IgD-negative memory B cell (primary cell): ENCODE measurements around the gene SLC25A18. TPM values are rescaled to one million over a fixed set of nuclear protein-coding genes. Genes with fewer than 3 reads are reported as not detected.
"Not testable (repeated sequence)": the region's sequence is repeated elsewhere in the genome, so short reads cannot be mapped to it uniquely, and the experiment has no call there.

Experiments used
- H3K27ac Mint-ChIP-seq, 3 donors: one replicate each; pipeline ENCODE4 v1.8.0; 2020 to 2022; ENCODE audit warnings: mild to moderate bottlenecking in 3 of 3, mixed read lengths in 3 of 3, moderate library complexity in 1 of 3
- H3K27me3 Mint-ChIP-seq: one replicate; pipeline ENCODE4 v1.8.0; 2021; ENCODE audit warnings: mixed read lengths
- H3K36me3 Mint-ChIP-seq: one replicate; pipeline ENCODE4 v1.8.0; 2020; ENCODE audit warnings: mild to moderate bottlenecking, mixed read lengths
- H3K4me1 Mint-ChIP-seq, 3 donors: one replicate each; pipeline ENCODE4 v1.8.0; 2020 to 2022; ENCODE audit warnings: mixed read lengths in 3 of 3, mild to moderate bottlenecking in 1 of 3
- H3K4me3 Mint-ChIP-seq, 4 donors: one replicate each; pipeline ENCODE4 v1.8.0; 2020 to 2022; ENCODE audit warnings: mild to moderate bottlenecking in 4 of 4, mixed read lengths in 4 of 4, moderate library complexity in 3 of 4
- H3K9me3 Mint-ChIP-seq, 3 donors: one replicate each; pipeline ENCODE4 v1.8.0; 2020 to 2021; ENCODE audit warnings: mixed read lengths in 3 of 3, mild to moderate bottlenecking in 1 of 3
- polyA plus RNA-seq: library from polyadenylated mRNA; unstranded; fragments of 300-500 nt; fragmentation: Illumina TruSeq; gene quantifications from one replicate; pipeline ENCODE4 v1.2.3, GENCODE V29; 2021

The SLC25A18 gene, protein sequence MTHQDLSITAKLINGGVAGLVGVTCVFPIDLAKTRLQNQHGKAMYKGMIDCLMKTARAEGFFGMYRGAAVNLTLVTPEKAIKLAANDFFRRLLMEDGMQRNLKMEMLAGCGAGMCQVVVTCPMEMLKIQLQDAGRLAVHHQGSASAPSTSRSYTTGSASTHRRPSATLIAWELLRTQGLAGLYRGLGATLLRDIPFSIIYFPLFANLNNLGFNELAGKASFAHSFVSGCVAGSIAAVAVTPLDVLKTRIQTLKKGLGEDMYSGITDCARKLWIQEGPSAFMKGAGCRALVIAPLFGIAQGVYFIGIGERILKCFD
- not detected for polyA plus RNA-seq

GRCh38 chr22:17562906-17563870, at the start of gene SLC25A18:
TSS of gene SLC25A18 (plus strand) at chr22:17563498. CDS start at chr22:17579945, 16,447 bp downstream.
- Mint-ChIP-seq H3K36me3 (no peaks in the 10 kb centered on the region), H3K27ac (no peak within 1 kb of the TSS), H3K4me1 (peaks cover 0 to 2% (median 0%) of the 10 kb centered on the region in 3 donors), H3K27me3 (peaks cover 9% of the 10 kb centered on the region), H3K4me3 (no peak within 1 kb of the TSS), H3K9me3 (no peaks in the 10 kb centered on the region)

DNA sequence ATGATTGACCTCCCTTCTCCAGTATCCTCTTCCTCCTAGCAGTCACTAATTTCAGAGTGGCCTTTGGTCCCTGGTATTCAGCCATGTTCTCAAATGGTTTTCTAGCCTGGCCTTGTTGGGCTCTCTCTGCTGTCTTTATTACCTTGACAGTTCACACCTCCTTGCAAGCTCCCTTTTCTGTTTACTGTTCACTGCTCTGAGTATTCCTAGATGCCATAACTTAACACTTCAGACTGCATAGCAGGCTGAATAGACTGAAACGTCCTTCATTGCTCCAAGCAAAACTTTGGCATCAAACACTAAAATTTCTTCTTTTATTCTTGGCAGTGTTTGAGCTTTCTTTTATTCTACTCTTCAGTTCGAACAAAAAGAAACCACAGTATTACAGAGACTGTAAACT, 49.7 kb upstream of the SLC25A18 start:
- no peak overlapping the region for H3K4me3 Mint-ChIP-seq
- peaks cover 0 to 2% (median 0%) of the 10 kb centered on the region in 3 donors for H3K4me1 Mint-ChIP-seq
- no peaks in the 10 kb centered on the region for H3K9me3 Mint-ChIP-seq
- H3K27ac Mint-ChIP-seq: no peak overlapping the region
- peaks cover 5% of the 10 kb centered on the region for H3K27me3 Mint-ChIP-seq
- H3K36me3 Mint-ChIP-seq: peaks cover 2% of the 10 kb centered on the region

- peaks cover 0 to 2% (median 0%) of the 10 kb centered on the region in 3 donors for H3K4me1 Mint-ChIP-seq
- H3K4me3 Mint-ChIP-seq: no peak overlapping the region
- peaks cover 2% of the 10 kb centered on the region for H3K36me3 Mint-ChIP-seq
- H3K9me3 Mint-ChIP-seq: no peaks in the 10 kb centered on the region
- H3K27me3 Mint-ChIP-seq: peaks cover 5% of the 10 kb centered on the region
- H3K27ac Mint-ChIP-seq: no peak overlapping the region
Measured at GRCh38 chr22:17514084-17514483, 49.2 kb upstream of the SLC25A18 start.

DNA sequence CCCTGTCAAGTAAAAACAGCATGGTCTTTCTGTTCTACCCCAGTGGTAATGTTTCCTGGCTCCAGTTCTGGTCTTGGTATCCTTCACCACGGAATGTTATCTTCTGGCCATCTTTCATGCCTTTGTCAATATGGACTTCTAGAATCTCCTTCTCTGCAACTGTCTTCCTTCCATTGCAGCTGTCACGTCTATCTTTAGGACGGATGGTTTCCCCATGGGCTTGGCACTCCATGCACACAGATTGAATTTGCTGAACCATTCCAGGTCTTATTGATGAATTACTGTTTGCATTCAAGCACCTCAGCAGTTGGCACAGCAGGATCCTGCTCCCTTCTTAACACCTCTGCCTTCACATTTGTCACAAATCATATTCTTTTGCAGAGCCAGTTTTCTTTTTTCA, 44.9 kb upstream of the SLC25A18 start:
- Mint-ChIP-seq H3K27me3 (peaks cover 14% of the 10 kb centered on the region), H3K4me1 (peaks cover 0 to 2% (median 0%) of the 10 kb centered on the region in 3 donors), H3K4me3 (no peak overlapping the region), H3K27ac (no peak overlapping the region), H3K36me3 (no peaks in the 10 kb centered on the region), H3K9me3 (no peaks in the 10 kb centered on the region)

- not testable (repeated sequence) for H3K4me1 Mint-ChIP-seq, H3K27ac Mint-ChIP-seq, H3K9me3 Mint-ChIP-seq, H3K4me3 Mint-ChIP-seq, H3K36me3 Mint-ChIP-seq
- peaks cover 27% of the 10 kb centered on the region for H3K27me3 Mint-ChIP-seq
Measured at GRCh38 chr22:17521971-17522370, 41.3 kb upstream of the SLC25A18 start.

DNA sequence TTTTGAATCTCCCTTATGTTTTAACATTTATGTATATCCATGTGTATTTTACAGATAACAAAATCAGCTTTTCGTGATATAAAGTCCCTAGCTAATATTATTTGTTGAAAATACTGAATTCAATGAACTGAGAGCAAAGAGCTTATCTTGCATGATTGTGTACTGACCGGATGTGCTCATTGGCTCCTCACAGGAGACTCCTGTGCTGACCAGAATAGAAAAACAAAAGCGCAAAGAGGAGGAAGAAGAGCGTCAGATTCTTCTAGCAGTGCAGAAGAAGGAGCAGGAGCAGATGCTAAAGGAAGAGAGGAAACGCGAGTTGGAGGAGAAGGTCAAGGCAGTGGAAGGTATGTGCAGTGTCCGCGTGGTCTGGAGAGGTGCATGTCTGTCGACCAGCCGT, 39.4 kb upstream of the SLC25A18 start:
- H3K4me1 Mint-ChIP-seq: peaks cover 0 to 3% (median 2%) of the 10 kb centered on the region in 3 donors
- no peak overlapping the region for H3K4me3 Mint-ChIP-seq
- H3K9me3 Mint-ChIP-seq: peaks cover 0 to under 1% (median 0%) of the 10 kb centered on the region in 3 donors
- H3K27me3 Mint-ChIP-seq: peaks cover 34% of the 10 kb centered on the region
- no peak overlapping the region for H3K27ac Mint-ChIP-seq
- H3K36me3 Mint-ChIP-seq: no peaks in the 10 kb centered on the region

DNA sequence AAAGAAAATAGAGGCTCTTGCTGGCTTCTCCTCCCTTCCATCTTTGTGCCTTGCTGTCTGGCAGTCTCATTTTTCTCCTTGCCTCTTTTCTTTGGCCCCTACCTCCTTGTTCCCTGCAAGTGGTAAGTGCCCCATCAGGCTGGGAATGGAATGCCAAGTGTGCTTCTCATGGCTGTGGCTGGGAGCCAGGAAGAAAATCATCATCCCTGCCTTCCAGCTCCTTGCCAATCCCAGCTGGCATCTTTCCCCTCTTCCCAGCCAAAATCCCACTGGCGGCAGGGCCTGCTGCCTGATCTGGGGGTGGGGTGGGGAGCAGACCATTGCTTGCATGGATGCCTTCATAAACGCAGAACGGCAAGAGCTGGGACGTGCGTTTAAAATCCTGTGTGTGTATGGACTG, 27.0 kb upstream of the SLC25A18 start:
- H3K9me3 Mint-ChIP-seq: no peaks in the 10 kb centered on the region
- no peaks in the 10 kb centered on the region for H3K4me1 Mint-ChIP-seq
- H3K27me3 Mint-ChIP-seq: no peaks in the 10 kb centered on the region
- H3K27ac Mint-ChIP-seq: no peak overlapping the region
- H3K36me3 Mint-ChIP-seq: no peaks in the 10 kb centered on the region
- H3K4me3 Mint-ChIP-seq: no peak overlapping the region

DNA sequence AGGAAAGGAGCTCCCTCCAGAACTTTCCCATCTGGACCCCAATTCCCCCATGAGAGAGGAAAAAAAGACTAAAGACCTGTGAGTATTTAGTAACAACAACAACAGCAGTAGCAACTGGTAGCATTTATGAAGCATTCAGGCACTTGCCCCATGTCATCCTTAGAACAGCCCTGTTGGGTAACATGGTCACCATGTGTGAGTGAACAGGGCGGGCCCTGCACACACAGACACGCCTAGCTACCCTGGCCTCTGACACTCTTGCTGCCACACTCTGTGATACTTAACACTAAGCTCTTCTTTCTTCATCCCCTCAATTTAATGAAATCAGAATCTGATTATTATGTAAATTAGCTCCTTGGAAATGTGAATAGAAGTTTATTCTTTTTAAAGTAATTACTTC, 26.1 kb upstream of the SLC25A18 start:
- Mint-ChIP-seq H3K4me3 (no peak overlapping the region), H3K36me3 (no peaks in the 10 kb centered on the region), H3K27ac (no peak overlapping the region), H3K27me3 (no peaks in the 10 kb centered on the region), H3K9me3 (no peaks in the 10 kb centered on the region), H3K4me1 (no peaks in the 10 kb centered on the region)

GRCh38 chr22:17540481-17540880, 22.8 kb upstream of the SLC25A18 start:
- Mint-ChIP-seq H3K4me3 (no peak overlapping the region), H3K4me1 (no peaks in the 10 kb centered on the region), H3K27me3 (no peaks in the 10 kb centered on the region), H3K27ac (no peak overlapping the region), H3K36me3 (no peaks in the 10 kb centered on the region), H3K9me3 (no peaks in the 10 kb centered on the region)

DNA sequence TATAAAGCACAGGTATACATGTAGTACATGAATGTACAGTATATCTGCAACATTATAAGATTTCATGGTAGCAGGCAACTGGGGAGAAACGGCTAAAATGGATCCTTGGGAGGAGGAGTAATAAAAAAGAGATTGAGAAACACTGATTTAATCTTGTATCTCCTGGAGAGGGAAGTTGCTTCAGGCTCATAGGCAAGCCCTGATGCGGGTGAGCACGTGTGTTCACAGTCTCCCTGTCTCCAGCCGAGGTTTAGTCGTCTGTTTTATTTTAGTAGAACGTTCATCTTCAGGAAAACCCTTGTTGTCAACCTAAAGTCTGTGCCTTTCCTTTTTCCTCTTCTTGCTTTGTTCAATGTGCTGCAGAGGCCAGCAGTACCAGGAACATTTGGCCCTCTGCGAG, 21.8 kb upstream of the SLC25A18 start:
- Mint-ChIP-seq H3K27me3 (no peaks in the 10 kb centered on the region), H3K4me1 (no peaks in the 10 kb centered on the region), H3K9me3 (no peaks in the 10 kb centered on the region), H3K27ac (no peak overlapping the region), H3K4me3 (no peak overlapping the region), H3K36me3 (no peaks in the 10 kb centered on the region)

- H3K9me3 Mint-ChIP-seq: no peaks in the 10 kb centered on the region
- no peak overlapping the region for H3K27ac Mint-ChIP-seq
- no peaks in the 10 kb centered on the region for H3K27me3 Mint-ChIP-seq
- H3K4me1 Mint-ChIP-seq: no peaks in the 10 kb centered on the region
- no peaks in the 10 kb centered on the region for H3K36me3 Mint-ChIP-seq
- no peak overlapping the region for H3K4me3 Mint-ChIP-seq
Measured at GRCh38 chr22:17542452-17542851, 20.8 kb upstream of the SLC25A18 start.

- Mint-ChIP-seq H3K27ac (peak overlapping the region in 1 of 3 donors; percentile 81), H3K4me1 (no peaks in the 10 kb centered on the region), H3K27me3 (no peaks in the 10 kb centered on the region), H3K9me3 (no peaks in the 10 kb centered on the region), H3K4me3 (no peak overlapping the region), H3K36me3 (no peaks in the 10 kb centered on the region)
Measured at GRCh38 chr22:17548010-17548755, 15.1 kb upstream of the SLC25A18 start.

GRCh38 chr22:17548756-17549035, 14.6 kb upstream of the SLC25A18 start:
- no peak overlapping the region for H3K4me3 Mint-ChIP-seq
- H3K27ac Mint-ChIP-seq: peak overlapping the region in 1 of 3 donors; percentile 81
- no peaks in the 10 kb centered on the region for H3K9me3 Mint-ChIP-seq
- no peaks in the 10 kb centered on the region for H3K4me1 Mint-ChIP-seq
- H3K27me3 Mint-ChIP-seq: no peaks in the 10 kb centered on the region
- no peaks in the 10 kb centered on the region for H3K36me3 Mint-ChIP-seq

DNA sequence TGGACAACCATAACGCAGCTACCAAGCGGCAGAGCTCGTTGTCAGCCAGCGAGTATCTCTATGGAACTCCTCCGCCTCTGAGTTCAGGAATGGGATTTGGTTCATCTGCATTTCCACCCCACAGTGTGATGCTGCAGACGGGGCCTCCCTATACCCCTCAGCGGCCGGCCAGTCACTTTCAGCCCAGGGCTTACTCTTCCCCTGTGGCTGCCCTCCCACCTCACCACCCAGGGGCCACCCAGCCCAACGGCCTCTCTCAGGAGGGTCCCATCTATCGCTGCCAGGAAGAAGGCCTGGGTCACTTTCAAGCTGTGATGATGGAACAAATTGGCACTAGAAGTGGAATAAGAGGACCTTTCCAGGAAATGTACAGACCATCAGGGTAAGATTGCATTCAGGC, 14.1 kb upstream of the SLC25A18 start:
- Mint-ChIP-seq H3K27me3 (no peaks in the 10 kb centered on the region), H3K27ac (no peak overlapping the region), H3K4me3 (no peak overlapping the region), H3K4me1 (no peaks in the 10 kb centered on the region), H3K36me3 (no peaks in the 10 kb centered on the region), H3K9me3 (no peaks in the 10 kb centered on the region)

DNA sequence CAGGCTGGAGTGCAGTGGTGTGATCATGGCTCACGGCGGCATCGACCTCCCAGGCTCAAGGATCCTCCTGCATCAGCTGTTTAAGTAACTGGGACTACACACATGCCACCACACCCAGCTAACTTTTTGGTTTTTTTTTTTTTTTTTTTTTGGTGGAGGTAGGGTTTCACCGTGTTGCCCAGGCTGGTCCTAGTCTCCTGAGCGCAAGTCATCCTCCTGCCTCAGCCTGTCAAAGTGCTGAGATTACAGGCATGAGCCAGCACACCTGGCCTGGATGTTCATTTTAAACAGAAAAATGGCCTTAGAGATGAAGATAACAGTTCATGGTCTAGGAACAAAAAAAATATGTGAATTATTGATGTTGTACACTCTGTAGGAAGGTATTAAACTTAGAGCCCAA, 13.6 kb upstream of the SLC25A18 start:
- Mint-ChIP-seq H3K27ac (no peak overlapping the region), H3K27me3 (no peaks in the 10 kb centered on the region), H3K4me3 (no peak overlapping the region), H3K4me1 (no peaks in the 10 kb centered on the region), H3K36me3 (no peaks in the 10 kb centered on the region), H3K9me3 (no peaks in the 10 kb centered on the region)
